ENCODE data around the gene YPEL1.
"Not testable (repeated sequence)": the region's sequence is repeated elsewhere in the genome, so short reads cannot be mapped to it uniquely, and the experiment has no call there.

YPEL1 gene

GRCh38 chr22:21682385-21683175, 53.0 kb downstream of the YPEL1 start:
- DNase-seq, result no peak

- DNase-seq, result peak; percentile 23 to 33
Observed at GRCh38 chr22:21681566-21682370, 53.8 kb downstream of the YPEL1 start.

- no peak for DNase-seq
Observed at GRCh38 chr22:21680830-21681565, 54.6 kb downstream of the YPEL1 start.

- no peak for DNase-seq
Observed at GRCh38 chr22:21679383-21679782, 56.2 kb downstream of the YPEL1 start.

- not testable (repeated sequence) for DNase-seq
Observed at GRCh38 chr22:21678842-21679241, 56.8 kb downstream of the YPEL1 start.

GRCh38 chr22:21677606-21678443, 57.8 kb downstream of the YPEL1 start:
- DNase-seq, result no peak

GRCh38 chr22:21674638-21675245, 60.9 kb downstream of the YPEL1 start:
- no peak for DNase-seq

GRCh38 chr22:21673534-21674321, 61.9 kb downstream of the YPEL1 start:
- DNase-seq, result no peak

GRCh38 chr22:21672107-21672629, 63.4 kb downstream of the YPEL1 start:
- no peak for DNase-seq

- DNase-seq, result no peak
Observed at GRCh38 chr22:21669026-21669425, 66.6 kb downstream of the YPEL1 start.

GRCh38 chr22:21666786-21667185, 68.8 kb downstream of the YPEL1 start:
- no peak for DNase-seq

- peak in 1 of 2 experiments; percentile 24 for DNase-seq
Observed at GRCh38 chr22:21665047-21665851, 70.3 kb downstream of the YPEL1 start.

GRCh38 chr22:21663738-21664137, 71.9 kb downstream of the YPEL1 start:
- DNase-seq, result no peak

GRCh38 chr22:21661991-21662390, 73.6 kb downstream of the YPEL1 start:
- no peak for DNase-seq

GRCh38 chr22:21660904-21661303, 74.7 kb downstream of the YPEL1 start:
- DNase-seq, result no peak

GRCh38 chr22:21659864-21660525, 75.6 kb downstream of the YPEL1 start:
- no peak for DNase-seq

- DNase-seq, result peak; percentile 81 to 86
Observed at GRCh38 chr22:21657360-21658032, 78.1 kb downstream of the YPEL1 start.

GRCh38 chr22:21657020-21657359, 78.6 kb downstream of the YPEL1 start:
- DNase-seq, result no peak
